Hepatocyte (in vitro differentiated cells): ENCODE data around the gene EPHA1. TPM values are rescaled to one million over a fixed set of nuclear protein-coding genes. Genes with fewer than 3 reads are reported as not detected.

ENCODE experiments used
- DNase-seq: peaks from one replicate; pipeline ENCODE4 v3.0.0-alpha.2; 2016; ENCODE audit warnings: low spot score
- H2AFZ ChIP-seq: fragments of 200-600 bp; sonication (generic); 2 replicates; pipeline ENCODE4 v1.6.0; 2016; ENCODE audit warnings: antibody characterized with exemption, mild to moderate bottlenecking
- H3K27ac ChIP-seq: fragments of 200-600 bp; sonication (generic); 2 replicates; pipeline ENCODE4 v1.5.1; 2016; ENCODE audit warnings: mild to moderate bottlenecking
- H3K27me3 ChIP-seq: fragments of 200-600 bp; sonication (generic); 2 replicates; pipeline ENCODE4 v1.6.1; 2016
- H3K36me3 ChIP-seq: fragments of 200-600 bp; sonication (generic); replicated peaks from 2 replicates; pipeline ENCODE4 v1.5.1; 2016; ENCODE audit warnings: low read depth; ENCODE audit not compliant: insufficient read depth
- H3K4me1 ChIP-seq: fragments of 200-600 bp; sonication (generic); 2 replicates; pipeline ENCODE4 v1.5.1; 2016; ENCODE audit warnings: mild to moderate bottlenecking, moderate library complexity; ENCODE audit not compliant: insufficient read depth
- H3K4me2 ChIP-seq: fragments of 200-600 bp; sonication (generic); 2 replicates; pipeline ENCODE4 v1.6.0; 2016
- H3K4me3 ChIP-seq: fragments of 200-600 bp; sonication (generic); 2 replicates; pipeline ENCODE4 v1.5.1; 2016; ENCODE audit warnings: mild to moderate bottlenecking
- H3K79me2 ChIP-seq: fragments of 200-600 bp; sonication (generic); 2 replicates; pipeline ENCODE4 v1.6.0; 2017; ENCODE audit warnings: mild to moderate bottlenecking
- H3K9me2 ChIP-seq: fragments of 200-600 bp; sonication (generic); replicated peaks from 2 replicates; pipeline ENCODE4 v1.6.0; 2017; ENCODE audit warnings: mild to moderate bottlenecking; ENCODE audit not compliant: insufficient read depth
- H3K9me3 ChIP-seq: fragments of 200-600 bp; sonication (generic); 2 replicates; pipeline ENCODE4 v1.5.1; 2016; ENCODE audit warnings: low read depth, mild to moderate bottlenecking
- H4K20me1 ChIP-seq: fragments of 200-600 bp; sonication (generic); 2 replicates; pipeline ENCODE4 v1.6.0; 2016; ENCODE audit warnings: mild to moderate bottlenecking; ENCODE audit not compliant: insufficient read depth, poor library complexity, severe bottlenecking
- EZH2 ChIP-seq: fragments of 200-600 bp; sonication (generic); IDR thresholded peaks from 2 replicates; pipeline ENCODE4 v1.6.1; 2016; ENCODE audit warnings: antibody characterized with exemption, mild to moderate bottlenecking, borderline replicate concordance
- EZH2phosphoT487 ChIP-seq: fragments of 200-600 bp; sonication (generic); IDR thresholded peaks from one replicate; pipeline ENCODE4 v1.6.1; 2018; ENCODE audit warnings: antibody characterized with exemption, mild to moderate bottlenecking, low read depth, moderate library complexity; ENCODE audit not compliant: unreplicated experiment, severe bottlenecking
- WGBS: methylation state at CpG from one replicate; pipeline ENCODE4 v1.1.6; 2016; ENCODE audit warnings: low lambda C conversion rate; ENCODE audit errors: missing lambda C conversion rate; 5-methylcytosine and 5-hydroxymethylcytosine counted together
- microRNA-seq: library from miRNA; unstranded; fragments of <30 nt; microRNA quantifications from one replicate; pipeline ENCODE4, GENCODE V29; 2017
- polyA plus RNA-seq: library from polyadenylated mRNA; unstranded; fragments of >200 nt; fragmentation: Nextera tagmentation; extraction: Ambion mirVana; gene quantifications from 2 replicates; pipeline ENCODE4 v1.2.1, GENCODE V29; 2016
- small RNA-seq: library from RNA; depleted of rRNA; stranded (forward); fragments of <200 nt; gene quantifications from one replicate; pipeline ENCODE3, GENCODE V24; 2014
- total RNA-seq: library from RNA; depleted of rRNA; stranded (reverse); fragments of >200 nt; gene quantifications from 2 replicates; pipeline ENCODE4 v1.2.3, GENCODE V29; 2014
- TF ChIP-seq, protein P1 (sequence below): fragments of 200-600 bp; sonication (generic); IDR thresholded peaks from 2 replicates; pipeline ENCODE4 v1.5.1; 2016; ENCODE audit warnings: antibody characterized with exemption, mild to moderate bottlenecking; ENCODE audit not compliant: poor library complexity

Gene EPHA1
- total and polyA plus RNA-seq, 2 experiments from 2014 or later = 34.2 to 42.9 TPM

DNA sequence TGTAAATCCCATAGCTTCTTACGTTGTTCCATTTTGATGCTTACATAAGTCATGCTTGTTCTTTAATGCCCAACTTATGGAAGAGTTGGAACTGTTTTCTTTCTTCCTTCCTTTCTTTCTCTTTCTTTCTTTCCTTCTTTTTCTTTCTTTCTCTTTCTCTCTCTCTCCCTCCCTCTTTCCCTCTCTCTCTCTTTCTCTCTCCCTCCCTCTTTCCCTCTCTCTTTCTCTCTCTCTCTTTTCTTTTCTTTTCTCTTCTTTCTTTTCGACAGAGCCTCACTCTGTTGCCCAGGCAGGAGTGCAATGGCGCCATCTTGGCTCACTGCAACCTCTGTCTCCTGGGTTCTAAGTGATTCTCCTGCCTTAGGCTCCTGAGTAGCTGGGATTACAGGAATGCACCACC, 65.1 kb downstream of the EPHA1 start:
- Histone ChIP-seq H3K27me3 (peaks cover 7% of the 10 kb centered on the region), H4K20me1 (no peaks in the 10 kb centered on the region), H2AFZ (no peak overlapping the region), H3K4me1 (no peaks in the 10 kb centered on the region), H3K4me3 (no peak overlapping the region), H3K9me2 (no peaks in the 10 kb centered on the region), H3K4me2 (no peak overlapping the region), H3K79me2 (no peaks in the 10 kb centered on the region), H3K36me3 (no peaks in the 10 kb centered on the region), H3K27ac (no peak overlapping the region), H3K9me3 (no peaks in the 10 kb centered on the region)
- 75% methylated on average over 3 of the region's 3 CpGs for WGBS
- DNase-seq = no peak
- TF ChIP-seq EZH2 = no peak
- no peak for TF ChIP-seq EZH2phosphoT487
- TF ChIP-seq, protein P1, sequence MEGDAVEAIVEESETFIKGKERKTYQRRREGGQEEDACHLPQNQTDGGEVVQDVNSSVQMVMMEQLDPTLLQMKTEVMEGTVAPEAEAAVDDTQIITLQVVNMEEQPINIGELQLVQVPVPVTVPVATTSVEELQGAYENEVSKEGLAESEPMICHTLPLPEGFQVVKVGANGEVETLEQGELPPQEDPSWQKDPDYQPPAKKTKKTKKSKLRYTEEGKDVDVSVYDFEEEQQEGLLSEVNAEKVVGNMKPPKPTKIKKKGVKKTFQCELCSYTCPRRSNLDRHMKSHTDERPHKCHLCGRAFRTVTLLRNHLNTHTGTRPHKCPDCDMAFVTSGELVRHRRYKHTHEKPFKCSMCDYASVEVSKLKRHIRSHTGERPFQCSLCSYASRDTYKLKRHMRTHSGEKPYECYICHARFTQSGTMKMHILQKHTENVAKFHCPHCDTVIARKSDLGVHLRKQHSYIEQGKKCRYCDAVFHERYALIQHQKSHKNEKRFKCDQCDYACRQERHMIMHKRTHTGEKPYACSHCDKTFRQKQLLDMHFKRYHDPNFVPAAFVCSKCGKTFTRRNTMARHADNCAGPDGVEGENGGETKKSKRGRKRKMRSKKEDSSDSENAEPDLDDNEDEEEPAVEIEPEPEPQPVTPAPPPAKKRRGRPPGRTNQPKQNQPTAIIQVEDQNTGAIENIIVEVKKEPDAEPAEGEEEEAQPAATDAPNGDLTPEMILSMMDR = no peak

DNA sequence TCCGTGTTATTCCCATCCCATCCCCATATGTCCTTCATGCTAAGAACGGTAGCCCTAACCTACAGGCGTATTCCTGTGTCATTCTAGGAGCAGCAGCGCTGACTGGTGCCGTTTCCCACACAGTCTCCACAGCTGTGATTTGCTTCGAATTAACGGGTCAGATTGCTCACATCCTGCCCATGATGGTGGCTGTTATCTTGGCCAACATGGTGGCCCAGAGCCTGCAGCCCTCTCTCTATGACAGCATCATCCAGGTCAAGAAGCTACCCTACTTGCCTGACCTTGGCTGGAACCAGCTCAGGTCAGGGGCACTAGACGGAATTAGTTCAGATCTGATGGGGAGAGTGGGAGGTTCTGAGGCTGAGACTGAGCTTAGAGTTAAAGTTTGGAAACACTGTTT, 66.8 kb downstream of the EPHA1 start:
- Histone ChIP-seq H2AFZ (no peak overlapping the region), H3K9me3 (no peaks in the 10 kb centered on the region), H3K79me2 (no peaks in the 10 kb centered on the region), H3K36me3 (no peaks in the 10 kb centered on the region), H3K27ac (no peak overlapping the region), H3K4me3 (no peak overlapping the region), H3K9me2 (no peaks in the 10 kb centered on the region), H4K20me1 (no peaks in the 10 kb centered on the region), H3K27me3 (peaks cover 13% of the 10 kb centered on the region), H3K4me1 (no peaks in the 10 kb centered on the region), H3K4me2 (no peak overlapping the region)
- 92% methylated on average over 8 of the region's 8 CpGs for WGBS
- TF ChIP-seq, protein P1 = no peak
- no peak for TF ChIP-seq EZH2
- TF ChIP-seq EZH2phosphoT487 = no peak
- no peak for DNase-seq

Small RNAs within 50 kb of the gene (microRNA-seq; reads per million reads assigned to microRNA genes)
- 2.7 reads per million for gene MIR6892

Small RNAs within 50 kb of the gene (small RNA-seq; reads per million reads assigned to genes)
- 0.22 reads per million for gene MIR6892

Other genes with a start within 250 kb of the EPHA1 start
- gene TAS2R39, start 225.4 kb downstream of the EPHA1 start, total RNA-seq = not detected in 2 replicates
- gene TAS2R39, start 225.4 kb downstream of the EPHA1 start, polyA plus RNA-seq = 0.56 TPM in 1 of 2 replicates, not detected in the other
- gene TAS2R40, start 186.8 kb downstream of the EPHA1 start, total RNA-seq = not detected in 2 replicates
- not detected in 2 replicates for gene TAS2R40, start 186.8 kb downstream of the EPHA1 start, polyA plus RNA-seq
- gene GSTK1, start 145.4 kb downstream of the EPHA1 start, total RNA-seq = 224 and 233 TPM in 2 replicates
- 217 and 243 TPM in 2 replicates for gene GSTK1, start 145.4 kb downstream of the EPHA1 start, polyA plus RNA-seq
- gene TMEM139, start 123.9 kb downstream of the EPHA1 start, total RNA-seq = 19.8 and 21.0 TPM in 2 replicates
- 9.1 and 15.6 TPM in 2 replicates for gene TMEM139, start 123.9 kb downstream of the EPHA1 start, polyA plus RNA-seq
- 11.9 and 13.6 TPM in 2 replicates for gene CASP2, start 120.5 kb downstream of the EPHA1 start, total RNA-seq
- 8.5 and 10.6 TPM in 2 replicates for gene CASP2, start 120.5 kb downstream of the EPHA1 start, polyA plus RNA-seq
- gene CLCN1, start 92.7 kb downstream of the EPHA1 start, total RNA-seq = 0.04 TPM in 1 of 2 replicates, not detected in the other
- 0.07 TPM in 1 of 2 replicates, not detected in the other for gene CLCN1, start 92.7 kb downstream of the EPHA1 start, polyA plus RNA-seq
- gene FAM131B, start 46.1 kb downstream of the EPHA1 start, total RNA-seq = 1.9 and 2.5 TPM in 2 replicates
- gene FAM131B, start 46.1 kb downstream of the EPHA1 start, polyA plus RNA-seq = 0.87 and 1.6 TPM in 2 replicates
- gene ZYX, start 27.5 kb downstream of the EPHA1 start, total RNA-seq = 25.0 and 31.8 TPM in 2 replicates
- 187 and 202 TPM in 2 replicates for gene ZYX, start 27.5 kb downstream of the EPHA1 start, polyA plus RNA-seq
- not detected in 2 replicates for gene TAS2R60, start 34.6 kb upstream of the EPHA1 start, total RNA-seq
- gene TAS2R60, start 34.6 kb upstream of the EPHA1 start, polyA plus RNA-seq = not detected in 2 replicates
- gene TAS2R41, start 69.0 kb upstream of the EPHA1 start, total RNA-seq = not detected in 2 replicates
- not detected in 2 replicates for gene TAS2R41, start 69.0 kb upstream of the EPHA1 start, polyA plus RNA-seq
- 1.8 and 2.7 TPM in 2 replicates for gene CTAGE15, start 162.9 kb upstream of the EPHA1 start, total RNA-seq
- gene CTAGE15, start 162.9 kb upstream of the EPHA1 start, polyA plus RNA-seq = 0.22 and 0.26 TPM in 2 replicates
- gene TCAF2, start 212.1 kb upstream of the EPHA1 start, total RNA-seq = 1.0 and 1.1 TPM in 2 replicates
- gene TCAF2, start 212.1 kb upstream of the EPHA1 start, polyA plus RNA-seq = 1.4 and 1.7 TPM in 2 replicates